ENCODE measurements around the gene EMILIN1.

GRCh38 chr2:27078267-27079194, at the start of gene EMILIN1:
- TF ChIP-seq CTCF (IDR thresholded peaks at IDR 0.05) (no peak), EZH2 (IDR thresholded peaks at IDR 0.05; ENCODE audit: borderline replicate concordance, insufficient read depth, low read depth, low read length, poor library complexity, severe bottlenecking) (no peak)
